Left renal cortex interstitium (tissue), 4 donors: ENCODE data around the gene NDUFS2. TPM values are rescaled to one million over a fixed set of nuclear protein-coding genes. Genes with fewer than 3 reads are reported as not detected.
"Not testable (repeated sequence)": the region's sequence is repeated elsewhere in the genome, so short reads cannot be mapped to it uniquely, and the experiment has no call there.

Experiments
- DNase-seq, 4 donors: peaks; one replicate each; pipeline ENCODE4 v3.0.0-alpha.2; 2013; ENCODE audit warnings: low read depth in 4 of 4, low spot score in 2 of 4, missing footprints in 1 of 4
- polyA plus RNA-seq, 4 donors: library from polyadenylated mRNA; unstranded; fragments of 120-200 nt; gene quantifications; one replicate each; pipeline ENCODE4 v1.2.1, GENCODE V29; 2013; ENCODE audit not compliant: insufficient read length in 4 of 4

The NDUFS2 gene
- polyA plus RNA-seq, 4 donors, result 178 to 218 (median 200) TPM

GRCh38 chr1:161216945-161217712 is 15.0 kb downstream of the NDUFS2 start:
- DNase-seq, result no peak

- DNase-seq, result no peak
These were observed 15.7 kb downstream of the NDUFS2 start for GRCh38 chr1:161217831-161218230.

GRCh38 chr1:161218301-161219077 is 16.3 kb downstream of the NDUFS2 start:
- no peak for DNase-seq

- no peak for DNase-seq
These were observed 17.1 kb downstream of the NDUFS2 start for GRCh38 chr1:161219078-161219892.

- no peak for DNase-seq
These were observed 17.8 kb downstream of the NDUFS2 start for GRCh38 chr1:161220002-161220401.

- DNase-seq, result no peak
These were observed 20.2 kb downstream of the NDUFS2 start for GRCh38 chr1:161222175-161223019.

GRCh38 chr1:161223805-161224694 is 21.9 kb downstream of the NDUFS2 start:
- no peak for DNase-seq

GRCh38 chr1:161224695-161225087 is 22.5 kb downstream of the NDUFS2 start:
- DNase-seq, result not testable (repeated sequence)

- no peak for DNase-seq
These were observed 23.0 kb downstream of the NDUFS2 start for GRCh38 chr1:161225178-161225533.

- peak; percentile 85 to 95 (median 89) for DNase-seq
These were observed 23.6 kb downstream of the NDUFS2 start, which contains the start of gene TOMM40L for GRCh38 chr1:161225534-161226319. TOMM40L (plus strand) TSS chr1:161226060; CDS start chr1:161226490, 430 bp downstream.

- no peak for DNase-seq
These were observed 24.1 kb downstream of the NDUFS2 start for GRCh38 chr1:161226320-161226711.

GRCh38 chr1:161226759-161227158 is 24.6 kb downstream of the NDUFS2 start:
- no peak for DNase-seq

- DNase-seq, result peak in 2 of 4 donors; percentile 48 to 53
These were observed 25.2 kb downstream of the NDUFS2 start for GRCh38 chr1:161227196-161227871.

- no peak for DNase-seq
These were observed 25.9 kb downstream of the NDUFS2 start for GRCh38 chr1:161228032-161228431.

- DNase-seq, result no peak
These were observed 27.7 kb downstream of the NDUFS2 start for GRCh38 chr1:161229896-161230295.

- no peak for DNase-seq
These were observed 28.6 kb downstream of the NDUFS2 start for GRCh38 chr1:161230762-161231161.

GRCh38 chr1:161233102-161233501 is 30.9 kb downstream of the NDUFS2 start:
- no peak for DNase-seq
